Dendritic cell treated with granulocyte-macrophage colony-stimulating factor and Interleukin-4, amounts not matched to agents 40 ng/mL and 50 ng/mL, for 4 days (primary cell): ENCODE measurements around the gene PPP6R2.
A peak's percentile ranks its signal among the peaks of the same experiment; 100 is the strongest.
"Not testable (repeated sequence)": the region's sequence is repeated elsewhere in the genome, so short reads cannot be mapped to it uniquely, and the experiment has no call there.

ENCODE experiments used
- H3K27ac Mint-ChIP-seq: one replicate; pipeline ENCODE4 v1.8.0; 2022; ENCODE audit warnings: mild to moderate bottlenecking, mixed read lengths
- H3K27me3 Mint-ChIP-seq: one replicate; pipeline ENCODE4 v1.8.0; 2022; ENCODE audit warnings: mild to moderate bottlenecking, mixed read lengths
- H3K36me3 Mint-ChIP-seq: one replicate; pipeline ENCODE4 v1.8.0; 2022; ENCODE audit warnings: low read depth, mixed read lengths
- H3K4me1 Mint-ChIP-seq: one replicate; pipeline ENCODE4 v1.8.0; 2022; ENCODE audit warnings: low read depth, mixed read lengths
- H3K4me3 Mint-ChIP-seq: one replicate; pipeline ENCODE4 v1.8.0; 2022; ENCODE audit warnings: mild to moderate bottlenecking, moderate library complexity, mixed read lengths
- H3K9me3 Mint-ChIP-seq: one replicate; pipeline ENCODE4 v1.8.0; 2022; ENCODE audit warnings: mixed read lengths
- intact Hi-C: fragments of 100-400 bp; cut with micrococcal nuclease; formaldehyde crosslinking; loops from one replicate; pipeline ENCODE4 v1.15.0; 2022

The PPP6R2 gene

DNA sequence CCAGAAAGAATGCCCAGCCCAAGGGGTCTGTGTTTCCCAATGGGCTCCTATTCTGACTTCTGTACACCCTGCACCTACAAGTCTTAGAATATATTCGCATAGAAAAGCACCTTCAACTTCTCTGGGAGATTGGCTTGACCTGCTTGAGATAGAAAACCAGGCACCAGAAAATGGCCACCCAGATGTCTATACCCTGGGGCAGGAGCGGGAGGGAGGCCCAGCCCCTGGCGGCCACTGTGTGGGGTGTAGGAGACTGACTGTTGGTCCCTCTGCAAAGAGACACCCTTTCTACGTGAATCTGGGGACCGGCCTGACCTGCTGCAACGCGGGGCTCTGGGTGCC lies 24.8 kb upstream of the PPP6R2 start:
- intact Hi-C loops: no loop called here
- H3K27ac Mint-ChIP-seq: no peak overlapping the region
- no peaks in the 10 kb centered on the region for H3K9me3 Mint-ChIP-seq

DNA sequence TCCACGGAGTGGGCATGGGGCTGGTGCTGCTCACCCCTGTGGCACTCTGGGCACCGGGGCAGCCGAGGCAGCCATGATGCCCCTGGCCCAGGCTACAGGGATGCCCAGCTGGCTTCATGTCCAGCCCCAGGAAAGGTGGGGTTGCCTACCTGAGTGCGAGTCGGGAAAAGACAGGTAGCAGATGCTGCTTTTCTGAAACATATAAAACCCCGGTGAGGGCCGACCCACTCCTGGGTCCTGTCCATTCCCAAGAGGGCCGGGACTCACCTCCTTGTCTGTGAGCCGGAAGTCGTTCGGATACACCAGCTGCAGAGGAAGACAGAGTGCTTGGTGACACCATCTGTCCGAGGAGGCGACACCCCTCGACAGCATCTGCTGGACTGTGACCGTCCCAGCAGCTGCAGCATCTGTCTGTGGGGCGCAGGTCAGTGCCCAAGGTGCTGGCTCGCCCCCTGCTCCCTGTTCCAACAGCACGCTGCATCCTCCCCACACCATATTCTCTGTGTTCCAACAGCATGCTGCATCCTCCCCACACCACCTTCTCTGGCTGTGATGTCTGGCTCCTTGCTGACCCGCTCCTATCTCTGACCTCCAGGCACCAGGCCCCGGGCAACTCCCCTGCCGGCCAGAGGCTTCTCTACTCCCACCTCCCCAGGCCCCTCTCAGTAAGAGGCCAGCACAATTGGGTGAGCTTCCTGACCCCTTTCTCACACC lies 24.3 kb upstream of the PPP6R2 start:
- intact Hi-C loops: no loop called here
- no peaks in the 10 kb centered on the region for H3K9me3 Mint-ChIP-seq
- no peak overlapping the region for H3K27ac Mint-ChIP-seq
- peaks cover 26% of the 10 kb centered on the region for H3K27me3 Mint-ChIP-seq
- H3K4me3 Mint-ChIP-seq: no peak overlapping the region
- no peaks in the 10 kb centered on the region for H3K36me3 Mint-ChIP-seq
- H3K4me1 Mint-ChIP-seq: peaks cover 26% of the 10 kb centered on the region

More for the DNA sequence above, 24.8 kb upstream of the PPP6R2 start:
- H3K4me1 Mint-ChIP-seq: peaks cover 30% of the 10 kb centered on the region
- H3K4me3 Mint-ChIP-seq: no peak overlapping the region
- H3K36me3 Mint-ChIP-seq: no peaks in the 10 kb centered on the region
- peaks cover 26% of the 10 kb centered on the region for H3K27me3 Mint-ChIP-seq

GRCh38 chr22:50319503-50319951 lies 23.6 kb upstream of the PPP6R2 start:
- no peak overlapping the region for H3K27ac Mint-ChIP-seq
- H3K27me3 Mint-ChIP-seq: peaks cover 31% of the 10 kb centered on the region
- intact Hi-C loops: no loop called here
- no peak overlapping the region for H3K4me3 Mint-ChIP-seq
- no peaks in the 10 kb centered on the region for H3K36me3 Mint-ChIP-seq
- peaks cover 19% of the 10 kb centered on the region for H3K4me1 Mint-ChIP-seq
- no peaks in the 10 kb centered on the region for H3K9me3 Mint-ChIP-seq

GRCh38 chr22:50320116-50320515 lies 23.0 kb upstream of the PPP6R2 start:
- intact Hi-C loops: no loop called here
- H3K27ac Mint-ChIP-seq: peak overlapping the region; percentile 30
- H3K27me3 Mint-ChIP-seq: peaks cover 36% of the 10 kb centered on the region

DNA sequence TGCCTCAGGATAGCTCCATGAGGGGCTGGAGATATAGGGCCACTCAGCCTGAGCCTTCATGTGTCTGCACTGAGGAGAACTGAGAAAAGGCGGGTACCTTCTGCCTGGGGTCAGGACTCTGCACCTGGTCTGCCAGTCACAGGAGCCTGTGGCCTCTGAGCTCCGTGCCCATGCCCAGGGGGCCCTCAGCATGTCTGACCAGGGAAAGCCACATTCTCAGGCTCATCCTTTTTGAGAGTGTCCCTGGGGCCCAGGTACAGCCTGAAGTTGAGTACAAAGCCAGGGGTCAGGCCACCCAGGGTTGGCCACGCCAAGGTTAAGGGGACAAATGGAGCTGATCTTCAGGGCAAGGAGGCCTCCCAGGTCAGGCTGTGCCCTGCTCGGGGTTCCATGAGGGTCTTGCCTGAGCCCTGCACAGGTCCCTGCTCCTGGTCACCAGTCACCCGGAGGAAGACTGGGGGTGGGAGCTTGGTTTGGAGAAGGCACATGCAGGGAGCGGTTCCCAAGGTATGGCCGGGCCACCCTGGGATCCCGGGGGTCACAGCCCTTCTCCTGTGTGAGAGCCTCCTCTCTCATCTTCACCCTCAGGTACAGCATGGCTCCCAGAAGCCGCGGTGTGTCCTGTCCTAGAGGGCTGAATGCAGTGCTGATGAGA lies 22.3 kb upstream of the PPP6R2 start:
- H3K9me3 Mint-ChIP-seq: no peaks in the 10 kb centered on the region
- H3K4me1 Mint-ChIP-seq: peaks cover 16% of the 10 kb centered on the region
- intact Hi-C loops: no loop called here
- peak overlapping the region; percentile 30 for H3K27ac Mint-ChIP-seq
- no peak overlapping the region for H3K4me3 Mint-ChIP-seq
- no peaks in the 10 kb centered on the region for H3K36me3 Mint-ChIP-seq
- H3K27me3 Mint-ChIP-seq: peaks cover 34% of the 10 kb centered on the region

More at GRCh38 chr22:50320116-50320515, 23.0 kb upstream of the PPP6R2 start:
- no peaks in the 10 kb centered on the region for H3K9me3 Mint-ChIP-seq
- H3K36me3 Mint-ChIP-seq: no peaks in the 10 kb centered on the region
- no peak overlapping the region for H3K4me3 Mint-ChIP-seq
- peaks cover 15% of the 10 kb centered on the region for H3K4me1 Mint-ChIP-seq

- H3K27ac Mint-ChIP-seq, H3K9me3 Mint-ChIP-seq, intact Hi-C loops, H3K4me3 Mint-ChIP-seq, H3K36me3 Mint-ChIP-seq: not testable (repeated sequence)
- H3K27me3 Mint-ChIP-seq: peaks cover 37% of the 10 kb centered on the region
- peaks cover 23% of the 10 kb centered on the region for H3K4me1 Mint-ChIP-seq
Observed at GRCh38 chr22:50322382-50323104, 20.6 kb upstream of the PPP6R2 start.

DNA sequence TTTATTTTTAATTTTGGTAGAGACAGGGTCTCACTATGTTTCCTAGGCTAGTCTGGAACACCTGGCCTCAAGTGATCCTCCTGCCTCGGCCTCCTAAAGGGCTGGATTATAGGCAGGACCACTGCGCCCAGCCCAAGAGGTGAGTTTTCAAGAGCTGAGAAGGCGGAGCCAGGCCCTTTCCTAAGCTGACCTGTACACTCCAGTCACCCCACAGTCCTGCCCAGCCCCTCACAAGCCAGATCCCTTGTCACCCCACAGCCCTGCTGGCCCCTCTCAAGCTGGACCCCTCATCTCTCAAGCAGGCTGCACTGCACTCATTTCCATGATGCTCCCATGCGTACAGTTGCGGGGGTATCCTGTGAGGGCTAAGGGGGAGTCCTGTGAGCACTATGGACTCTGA lies 19.2 kb upstream of the PPP6R2 start:
- no peak overlapping the region for H3K27ac Mint-ChIP-seq
- H3K27me3 Mint-ChIP-seq: peaks cover 35% of the 10 kb centered on the region
- H3K36me3 Mint-ChIP-seq: no peaks in the 10 kb centered on the region
- H3K4me1 Mint-ChIP-seq: peaks cover 23% of the 10 kb centered on the region
- H3K9me3 Mint-ChIP-seq: no peaks in the 10 kb centered on the region
- H3K4me3 Mint-ChIP-seq: no peak overlapping the region
- intact Hi-C loops: no loop called here

DNA sequence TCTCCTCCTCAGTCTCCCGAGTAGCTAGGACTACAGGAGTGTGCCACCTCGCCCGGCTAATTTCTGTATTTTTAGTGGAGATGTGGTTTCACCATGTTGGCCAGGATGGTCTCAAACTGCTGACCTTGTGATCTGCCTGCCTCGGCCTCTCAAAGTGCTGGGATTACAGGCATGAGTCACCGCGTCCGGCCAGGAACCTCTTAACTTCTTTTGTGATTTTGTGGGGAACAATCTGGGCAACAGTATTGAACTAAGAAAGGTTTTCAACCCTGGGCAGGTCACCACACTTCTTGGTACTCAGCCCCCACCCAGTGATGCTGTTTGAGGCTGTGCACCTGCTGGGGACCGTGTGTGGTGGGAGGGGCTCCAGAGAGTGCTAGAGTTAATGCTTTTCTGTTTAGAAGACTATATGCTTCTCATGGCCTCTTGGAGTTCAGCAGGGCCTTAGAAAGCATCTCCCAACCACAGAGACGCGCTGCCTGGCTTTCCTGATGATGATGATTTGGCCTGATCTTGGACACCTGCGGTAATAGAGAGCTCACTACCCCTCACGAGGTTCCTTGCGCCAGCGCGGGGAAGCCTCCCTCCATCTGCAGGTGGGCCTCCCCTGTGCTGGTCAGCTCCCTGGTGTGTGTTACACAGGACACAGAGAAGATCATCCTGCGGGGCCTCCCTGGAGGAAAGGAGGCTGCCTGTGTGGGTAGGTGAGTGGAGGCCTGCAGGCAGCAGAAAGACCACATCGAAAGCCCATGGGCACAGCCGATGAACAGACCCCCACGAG lies 17.5 kb upstream of the PPP6R2 start:
- intact Hi-C loops: loop anchor here (5.0 kb wide), 2 partner anchors 33 to 48 kb away; no protein-coding TSS in a partner anchor
- H3K4me1 Mint-ChIP-seq: peaks cover 16% of the 10 kb centered on the region
- no peak overlapping the region for H3K27ac Mint-ChIP-seq
- no peaks in the 10 kb centered on the region for H3K36me3 Mint-ChIP-seq
- peak overlapping the region; percentile 76 for H3K4me3 Mint-ChIP-seq
- no peaks in the 10 kb centered on the region for H3K9me3 Mint-ChIP-seq
- H3K27me3 Mint-ChIP-seq: peaks cover 33% of the 10 kb centered on the region

GRCh38 chr22:50326225-50326955 lies 16.7 kb upstream of the PPP6R2 start:
- no peaks in the 10 kb centered on the region for H3K9me3 Mint-ChIP-seq
- H3K4me1 Mint-ChIP-seq: peaks cover 16% of the 10 kb centered on the region
- H3K27ac Mint-ChIP-seq: no peak overlapping the region
- intact Hi-C loops: loop anchor here (5.0 kb wide), 2 partner anchors 34 to 49 kb away; no protein-coding TSS in a partner anchor
- H3K36me3 Mint-ChIP-seq: no peaks in the 10 kb centered on the region
- H3K27me3 Mint-ChIP-seq: peaks cover 33% of the 10 kb centered on the region
- peak overlapping the region; percentile 76 for H3K4me3 Mint-ChIP-seq

DNA sequence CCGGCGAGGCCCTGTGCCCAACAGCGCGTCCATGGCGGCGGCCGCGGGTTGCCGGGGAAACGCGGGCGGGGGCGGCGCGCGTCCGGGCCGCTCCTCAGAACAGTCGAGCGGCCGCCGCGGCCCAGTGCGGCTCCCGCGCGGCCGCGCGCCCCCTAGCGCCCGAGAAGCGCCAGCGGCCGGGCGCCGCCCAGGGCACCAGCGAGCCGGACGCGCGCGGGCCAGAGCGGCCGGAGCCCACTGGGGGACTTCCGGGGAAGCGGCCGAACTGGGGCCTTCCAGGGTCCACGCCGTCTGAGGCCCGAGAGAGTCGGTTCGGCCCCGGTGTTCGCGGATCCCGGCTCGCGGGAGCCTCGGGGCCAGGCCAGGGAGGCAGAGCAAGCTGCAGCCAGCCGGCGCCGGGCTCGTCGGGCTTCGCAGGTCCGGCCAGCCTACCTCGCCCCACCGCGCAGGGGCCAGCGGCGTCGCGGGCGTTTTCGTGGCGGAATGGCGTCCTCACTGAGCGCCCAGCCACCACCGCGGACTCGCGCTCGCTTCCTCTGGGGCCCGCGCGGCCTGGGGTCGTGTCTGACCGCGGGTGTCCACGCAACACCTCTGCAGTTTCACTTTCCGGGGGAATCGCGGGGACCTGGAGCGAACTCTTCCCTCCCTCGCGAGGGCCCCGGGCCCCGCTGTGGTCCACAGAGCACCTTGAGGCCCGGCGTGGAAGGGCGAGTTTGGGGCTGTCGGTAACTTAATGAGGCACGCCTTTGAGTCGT lies 16.0 kb upstream of the PPP6R2 start, which contains the start of gene DENND6B:
Gene DENND6B, minus strand, starts transcription at position 57 of the 755 bp plus-strand sequence. Its CDS starts 24 bp downstream, at position 33.
- Mint-ChIP-seq H3K4me1 (peaks cover 16% of the 10 kb centered on the region), H3K36me3 (no peaks in the 10 kb centered on the region), H3K4me3 (peak within 1 kb of the TSS; percentile 82), H3K27ac (peak within 1 kb of the TSS; percentile 92), H3K9me3 (no peaks in the 10 kb centered on the region), H3K27me3 (peaks cover 33% of the 10 kb centered on the region)
- intact Hi-C loops: loop anchor here (5.0 kb wide), 2 partner anchors 35 to 50 kb away; no protein-coding TSS in a partner anchor

- intact Hi-C loops: loop anchor here (5.0 kb wide), 2 partner anchors 35 to 50 kb away; no protein-coding TSS in a partner anchor
- peak overlapping the region; percentile 92 for H3K27ac Mint-ChIP-seq
Observed at GRCh38 chr22:50327711-50328019, 15.5 kb upstream of the PPP6R2 start.

DNA sequence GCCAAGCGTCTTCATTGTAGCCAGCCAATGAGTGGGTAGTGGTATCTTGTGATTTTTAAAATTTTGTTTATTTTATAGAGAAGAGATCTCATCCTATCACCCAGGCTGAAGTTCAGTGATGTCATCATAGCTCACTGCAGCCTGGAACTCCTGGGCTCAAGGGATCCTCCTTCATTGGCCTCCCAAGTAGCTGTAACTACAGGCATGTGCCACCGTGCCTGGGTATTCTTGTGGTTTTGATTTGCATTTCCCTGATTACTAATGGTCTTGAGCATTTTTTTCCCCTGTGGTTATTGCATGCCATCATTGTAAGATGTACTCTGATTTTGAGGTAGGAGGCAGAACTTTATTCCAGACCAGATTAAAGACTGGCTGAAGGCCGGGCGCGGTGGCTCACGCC lies 13.9 kb upstream of the PPP6R2 start:
- intact Hi-C loops: loop anchor here (5.0 kb wide), 2 partner anchors 37 to 52 kb away; no protein-coding TSS in a partner anchor
- Mint-ChIP-seq H3K27me3 (peaks cover 30% of the 10 kb centered on the region), H3K9me3 (no peaks in the 10 kb centered on the region), H3K36me3 (no peaks in the 10 kb centered on the region), H3K4me1 (peaks cover 16% of the 10 kb centered on the region), H3K27ac (no peak overlapping the region), H3K4me3 (no peak overlapping the region)

More at GRCh38 chr22:50327711-50328019, 15.5 kb upstream of the PPP6R2 start:
- H3K36me3 Mint-ChIP-seq: no peaks in the 10 kb centered on the region
- H3K4me3 Mint-ChIP-seq: peak overlapping the region; percentile 82
- no peaks in the 10 kb centered on the region for H3K9me3 Mint-ChIP-seq
- H3K4me1 Mint-ChIP-seq: peaks cover 16% of the 10 kb centered on the region
- H3K27me3 Mint-ChIP-seq: peaks cover 36% of the 10 kb centered on the region
